ENCODE results near the gene RGS6. TPM values are rescaled to one million over a fixed set of nuclear protein-coding genes. Genes with fewer than 3 reads are reported as not detected.

RGS6 gene
- total and polyA plus RNA-seq, 4 donors: 0.06 to 5.3 (median 0.17) TPM; not detected in 1

DNA sequence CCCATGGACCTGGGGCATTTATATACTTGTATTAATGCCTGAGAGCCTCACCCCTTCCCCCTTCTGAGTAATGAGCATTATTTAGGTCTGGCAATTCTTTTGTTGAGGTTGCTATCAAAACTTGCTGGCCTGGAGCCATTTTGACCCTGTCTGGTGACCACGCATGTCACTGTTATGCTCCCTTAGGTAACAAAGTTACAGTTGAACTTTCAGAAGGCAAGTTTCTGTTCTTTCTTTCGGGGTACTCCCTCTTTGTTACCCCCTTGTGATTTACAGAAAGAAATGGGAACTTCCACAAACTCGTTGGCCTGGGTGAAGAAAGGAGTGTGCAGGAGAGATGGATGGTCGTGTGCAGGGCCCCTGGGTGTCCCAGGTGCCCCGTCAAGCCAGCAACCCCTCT lies 656.3 kb downstream of the RGS6 start:
- Histone ChIP-seq H3K27ac (ENCODE audit: low read depth in 1 of 2, low read length in 2 of 2) (no peak overlapping the region), H3K9me3 (ENCODE audit: control insufficient read depth in 4 of 4, low read length in 3 of 4) (no peaks in the 10 kb centered on the region), H3K4me3 (ENCODE audit: low read depth in 1 of 3, low read length in 3 of 3) (no peak overlapping the region), H3K4me1 (ENCODE audit: control insufficient read depth in 4 of 4, insufficient read depth in 4 of 4, low read length in 3 of 4) (peaks cover 2 to 6% (median 5%) of the 10 kb centered on the region in 4 donors), H3K9ac (ENCODE audit: low read depth in 1 of 2, low read length in 2 of 2) (no peak overlapping the region), H3K27me3 (ENCODE audit: control insufficient read depth in 4 of 4, insufficient read depth in 4 of 4, low read length in 3 of 4) (no peaks in the 10 kb centered on the region), H3K36me3 (ENCODE audit: control insufficient read depth in 4 of 4, insufficient read depth in 3 of 4, low read depth in 1 of 4, low read length in 3 of 4) (no peaks in the 10 kb centered on the region)
- whole genome bisulfite sequencing: 89% methylated on average over 5 of the region's 5 CpGs
- TF ChIP-seq RXRA (IDR thresholded peaks at IDR 0.05) (no peak), NR2F2 (IDR thresholded peaks at IDR 0.05) (no peak), HNF4A (conservative IDR thresholded peaks at IDR 0.05) (no peak)
- TF ChIP-seq, protein P1, sequence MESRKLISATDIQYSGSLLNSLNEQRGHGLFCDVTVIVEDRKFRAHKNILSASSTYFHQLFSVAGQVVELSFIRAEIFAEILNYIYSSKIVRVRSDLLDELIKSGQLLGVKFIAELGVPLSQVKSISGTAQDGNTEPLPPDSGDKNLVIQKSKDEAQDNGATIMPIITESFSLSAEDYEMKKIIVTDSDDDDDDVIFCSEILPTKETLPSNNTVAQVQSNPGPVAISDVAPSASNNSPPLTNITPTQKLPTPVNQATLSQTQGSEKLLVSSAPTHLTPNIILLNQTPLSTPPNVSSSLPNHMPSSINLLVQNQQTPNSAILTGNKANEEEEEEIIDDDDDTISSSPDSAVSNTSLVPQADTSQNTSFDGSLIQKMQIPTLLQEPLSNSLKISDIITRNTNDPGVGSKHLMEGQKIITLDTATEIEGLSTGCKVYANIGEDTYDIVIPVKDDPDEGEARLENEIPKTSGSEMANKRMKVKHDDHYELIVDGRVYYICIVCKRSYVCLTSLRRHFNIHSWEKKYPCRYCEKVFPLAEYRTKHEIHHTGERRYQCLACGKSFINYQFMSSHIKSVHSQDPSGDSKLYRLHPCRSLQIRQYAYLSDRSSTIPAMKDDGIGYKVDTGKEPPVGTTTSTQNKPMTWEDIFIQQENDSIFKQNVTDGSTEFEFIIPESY (IDR thresholded peaks at IDR 0.05): no peak
- TF ChIP-seq, protein P2, sequence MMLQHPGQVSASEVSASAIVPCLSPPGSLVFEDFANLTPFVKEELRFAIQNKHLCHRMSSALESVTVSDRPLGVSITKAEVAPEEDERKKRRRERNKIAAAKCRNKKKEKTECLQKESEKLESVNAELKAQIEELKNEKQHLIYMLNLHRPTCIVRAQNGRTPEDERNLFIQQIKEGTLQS (IDR thresholded peaks at IDR 0.05): no peak
- no peak for DNase-seq (ENCODE audit: low spot score)

DNA sequence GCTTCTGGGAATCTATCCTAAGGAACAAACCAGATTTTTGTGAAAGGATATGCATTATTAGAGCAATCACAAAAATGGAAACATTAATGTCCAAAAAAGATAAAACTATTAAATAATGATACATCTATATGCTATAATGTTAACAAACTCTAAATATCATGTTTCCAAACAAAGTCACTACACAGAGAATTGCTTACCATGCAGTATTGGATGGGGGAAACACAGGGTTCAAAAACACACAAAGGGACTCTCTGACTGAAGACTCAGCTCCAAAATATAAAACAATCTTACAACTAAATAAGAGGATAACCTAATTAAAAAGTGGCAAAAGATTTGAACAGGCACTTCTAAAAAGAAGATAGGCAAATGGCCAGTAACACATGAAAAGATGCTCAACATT lies 657.4 kb downstream of the RGS6 start:
- TF ChIP-seq JUND (IDR thresholded peaks at IDR 0.05) (no peak), NR2F2 (IDR thresholded peaks at IDR 0.05) (no peak), RXRA (IDR thresholded peaks at IDR 0.05) (no peak), YY1 (IDR thresholded peaks at IDR 0.05) (no peak), FOXA2 (IDR thresholded peaks at IDR 0.05) (no peak), GABPA (IDR thresholded peaks at IDR 0.05 in 1 of 2, conservative IDR thresholded peaks at IDR 0.05 in 1 of 2) (no peak), HNF4G (IDR thresholded peaks at IDR 0.05) (no peak), SP1 (IDR thresholded peaks at IDR 0.05) (no peak), EGR1 (IDR thresholded peaks at IDR 0.05; ENCODE audit: low read depth in 2 of 2) (no peak), RAD21 (IDR thresholded peaks at IDR 0.05) (no peak), TAF1 (conservative IDR thresholded peaks at IDR 0.05) (no peak), HNF4A (conservative IDR thresholded peaks at IDR 0.05) (no peak), FOXA1 (IDR thresholded peaks at IDR 0.05) (no peak)
- TF ChIP-seq, protein P1 (IDR thresholded peaks at IDR 0.05): no peak
- TF ChIP-seq, protein P3, sequence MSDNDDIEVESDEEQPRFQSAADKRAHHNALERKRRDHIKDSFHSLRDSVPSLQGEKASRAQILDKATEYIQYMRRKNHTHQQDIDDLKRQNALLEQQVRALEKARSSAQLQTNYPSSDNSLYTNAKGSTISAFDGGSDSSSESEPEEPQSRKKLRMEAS (IDR thresholded peaks at IDR 0.05): no peak
- TF ChIP-seq, protein P2 (IDR thresholded peaks at IDR 0.05): no peak
- H3K9me3 ChIP-seq (ENCODE audit: control insufficient read depth in 4 of 4, low read length in 3 of 4): no peaks in the 10 kb centered on the region
- DNase-seq (ENCODE audit: low spot score): no peak
- no peak overlapping the region for H3K9ac ChIP-seq (ENCODE audit: low read depth in 1 of 2, low read length in 2 of 2)
- H3K27me3 ChIP-seq (ENCODE audit: control insufficient read depth in 4 of 4, insufficient read depth in 4 of 4, low read length in 3 of 4): no peaks in the 10 kb centered on the region
- peaks cover 0 to under 1% (median 0%) of the 10 kb centered on the region in 4 donors for H3K4me1 ChIP-seq (ENCODE audit: control insufficient read depth in 4 of 4, insufficient read depth in 4 of 4, low read length in 3 of 4)
- no peak overlapping the region for H3K27ac ChIP-seq (ENCODE audit: low read depth in 1 of 2, low read length in 2 of 2)
- no peaks in the 10 kb centered on the region for H3K36me3 ChIP-seq (ENCODE audit: control insufficient read depth in 4 of 4, insufficient read depth in 3 of 4, low read depth in 1 of 4, low read length in 3 of 4)
- no peak overlapping the region for H3K4me3 ChIP-seq (ENCODE audit: low read depth in 1 of 3, low read length in 3 of 3)
